Activated CD4-positive, alpha-beta T cell treated with anti-CD3 and anti-CD28 coated beads for 24 hours (primary cell): ENCODE results near the gene NCOA1.

Experiments used
- DNase-seq, 2 donors: peaks; one replicate each; pipeline ENCODE4 v3.0.0-alpha.2; 2020; ENCODE audit warnings: low read depth in 2 of 2

Gene NCOA1

GRCh38 chr2:24697792-24698191 is 206.7 kb downstream of the NCOA1 start:
- no peak for DNase-seq

GRCh38 chr2:24702800-24703199 is 211.7 kb downstream of the NCOA1 start:
- no peak for DNase-seq

GRCh38 chr2:24704692-24705091 is 213.6 kb downstream of the NCOA1 start:
- no peak for DNase-seq

GRCh38 chr2:24707143-24707542 is 216.1 kb downstream of the NCOA1 start:
- DNase-seq = no peak

- no peak for DNase-seq
These were observed 217.6 kb downstream of the NCOA1 start for GRCh38 chr2:24708537-24709152.

GRCh38 chr2:24710806-24711205 is 219.8 kb downstream of the NCOA1 start:
- DNase-seq = no peak

GRCh38 chr2:24711865-24712264 is 220.8 kb downstream of the NCOA1 start:
- no peak for DNase-seq

GRCh38 chr2:24712296-24712695 is 221.2 kb downstream of the NCOA1 start:
- DNase-seq = no peak

GRCh38 chr2:24717263-24717951 is 226.4 kb downstream of the NCOA1 start:
- DNase-seq = no peak

GRCh38 chr2:24720310-24720709 is 229.3 kb downstream of the NCOA1 start:
- no peak for DNase-seq

- DNase-seq = no peak
These were observed 230.4 kb downstream of the NCOA1 start for GRCh38 chr2:24721470-24721869.

GRCh38 chr2:24722141-24722790 is 231.2 kb downstream of the NCOA1 start:
- no peak for DNase-seq

- no peak for DNase-seq
These were observed 232.1 kb downstream of the NCOA1 start for GRCh38 chr2:24723191-24723590.

GRCh38 chr2:24723665-24724064 is 232.6 kb downstream of the NCOA1 start:
- DNase-seq = no peak

- DNase-seq = no peak
These were observed 233.2 kb downstream of the NCOA1 start for GRCh38 chr2:24724111-24724775.

- DNase-seq = no peak
These were observed 234.9 kb downstream of the NCOA1 start for GRCh38 chr2:24725956-24726355.

GRCh38 chr2:24730481-24730880 is 239.4 kb downstream of the NCOA1 start:
- no peak for DNase-seq

GRCh38 chr2:24731040-24731439 is 240.0 kb downstream of the NCOA1 start:
- no peak for DNase-seq

- no peak for DNase-seq
These were observed 240.9 kb downstream of the NCOA1 start for GRCh38 chr2:24731923-24732322.

- DNase-seq = no peak
These were observed 243.7 kb downstream of the NCOA1 start for GRCh38 chr2:24734741-24735140.

- DNase-seq = no peak
These were observed 248.4 kb downstream of the NCOA1 start for GRCh38 chr2:24739354-24740025.

- DNase-seq = no peak
These were observed 249.1 kb downstream of the NCOA1 start for GRCh38 chr2:24740142-24740541.
